HL-60 (cell line): Measurements from ENCODE around the gene OR10A2.

Experiments used
- POLR2AphosphoS5 ChIP-seq: IDR thresholded peaks from 2 replicates; pipeline ENCODE4 v1.6.1; 2012; ENCODE audit warnings: low read depth
- REST ChIP-seq: IDR thresholded peaks from 2 replicates; pipeline ENCODE4 v1.6.1; 2012; ENCODE audit warnings: low read depth; ENCODE audit not compliant: insufficient replicate concordance

DNA sequence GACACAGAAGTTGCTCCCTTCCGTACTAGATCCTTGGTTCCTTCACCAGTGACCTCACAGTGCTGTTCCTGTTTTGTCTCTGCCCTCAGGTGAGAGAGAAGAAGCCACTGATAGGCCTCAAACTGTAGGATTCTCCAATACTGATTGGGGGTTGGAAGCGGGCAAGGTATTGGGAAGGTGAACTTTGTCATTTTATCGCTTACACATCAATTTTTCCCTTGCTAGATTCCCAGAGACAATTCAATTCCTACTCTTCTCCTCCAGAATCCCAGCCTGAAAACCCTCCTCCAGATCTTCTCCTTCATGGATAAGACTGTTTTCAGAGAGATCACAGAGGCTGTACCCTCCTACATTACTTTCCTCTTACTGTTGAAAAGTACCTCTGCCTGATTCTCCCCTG, 48.5 kb downstream of the OR10A2 start:
- TF ChIP-seq REST (no peak), POLR2AphosphoS5 (no peak)
